GM18909 (cell line): Measurements from ENCODE around the gene NR3C1.

Experiments
- ATAC-seq: cut with Tn5 transposase; IDR thresholded peaks from one replicate; pipeline ENCODE4 v1.9.1; 2021; ENCODE audit warnings: mild to moderate bottlenecking; ENCODE audit not compliant: unreplicated experiment, poor library complexity

The NR3C1 gene

DNA sequence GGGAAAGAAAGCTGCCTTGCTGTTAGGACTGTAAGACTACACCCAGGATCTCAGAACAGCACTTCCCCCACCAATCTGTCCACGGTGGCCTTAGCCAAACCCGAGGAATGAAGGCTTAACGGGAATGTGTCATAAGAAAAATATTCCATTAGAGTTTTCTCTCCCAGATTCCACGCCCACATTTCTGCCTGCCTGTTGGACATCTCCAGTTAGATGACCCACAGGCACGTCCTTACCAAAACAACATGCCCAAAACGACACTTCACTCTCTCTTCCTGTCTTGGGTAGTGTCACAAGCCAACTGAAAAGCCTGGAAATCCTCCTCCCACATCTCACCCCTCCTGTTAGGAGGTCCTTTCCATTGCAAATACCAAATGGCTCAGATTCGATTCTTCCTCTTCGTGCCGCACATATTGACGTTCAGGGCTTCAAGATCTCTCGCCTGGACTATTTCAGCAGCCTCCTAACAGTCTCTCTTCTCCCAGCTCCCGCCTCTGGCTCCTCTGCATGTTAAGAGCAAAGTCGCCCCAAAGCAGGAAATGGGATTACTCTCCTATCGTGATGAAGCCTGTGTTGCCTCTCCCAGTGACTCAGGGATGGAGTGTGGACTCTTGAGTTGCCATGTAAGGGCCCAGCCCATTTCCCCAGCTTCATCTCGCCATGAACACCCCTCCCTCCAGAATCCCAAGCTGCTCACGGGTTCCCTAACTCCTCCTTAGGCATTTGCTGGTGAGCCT lies 159.3 kb downstream of the NR3C1 start:
- no peak for ATAC-seq

- no peak for ATAC-seq
These were observed 160.4 kb downstream of the NR3C1 start for GRCh38 chr5:143243103-143243502.

DNA sequence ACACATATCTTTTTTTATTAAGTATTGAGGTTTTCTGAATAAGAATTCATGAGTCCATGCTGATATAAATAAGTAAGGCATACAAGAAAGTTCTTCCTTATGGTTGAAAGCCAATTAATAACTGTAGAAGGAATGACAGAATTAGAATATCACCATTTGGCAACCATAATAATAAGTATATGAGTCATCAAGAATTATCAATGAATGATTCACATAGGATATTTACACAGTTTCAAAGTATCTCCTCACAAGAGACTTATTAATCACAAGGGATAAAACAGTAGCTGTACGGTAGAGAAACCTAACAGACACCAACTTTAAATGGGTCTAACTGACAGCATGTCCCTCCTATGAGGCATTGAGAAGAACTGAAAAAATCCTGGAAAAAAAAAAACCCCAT lies 161.6 kb downstream of the NR3C1 start:
- ATAC-seq = no peak

- ATAC-seq = no peak
These were observed 163.5 kb downstream of the NR3C1 start for GRCh38 chr5:143239882-143240518.

DNA sequence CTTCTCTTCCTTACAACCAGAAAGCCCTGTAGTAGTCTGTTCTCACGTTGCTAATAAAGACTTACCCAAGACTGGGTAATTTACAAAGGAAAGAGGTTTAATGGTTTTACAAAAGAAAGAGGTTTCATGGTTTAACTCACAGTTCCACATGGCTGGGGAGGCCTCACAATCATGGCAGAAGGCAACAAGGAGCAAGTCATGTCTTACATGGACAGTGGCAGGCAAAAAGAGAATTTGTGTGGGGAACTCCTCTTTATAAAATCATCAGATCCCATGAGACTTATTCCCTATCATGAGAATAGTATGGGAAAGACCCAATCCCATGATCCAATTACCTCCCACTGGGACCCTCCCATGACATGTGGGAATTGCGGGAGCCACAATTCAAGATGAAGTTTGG lies 164.9 kb downstream of the NR3C1 start:
- no peak for ATAC-seq

DNA sequence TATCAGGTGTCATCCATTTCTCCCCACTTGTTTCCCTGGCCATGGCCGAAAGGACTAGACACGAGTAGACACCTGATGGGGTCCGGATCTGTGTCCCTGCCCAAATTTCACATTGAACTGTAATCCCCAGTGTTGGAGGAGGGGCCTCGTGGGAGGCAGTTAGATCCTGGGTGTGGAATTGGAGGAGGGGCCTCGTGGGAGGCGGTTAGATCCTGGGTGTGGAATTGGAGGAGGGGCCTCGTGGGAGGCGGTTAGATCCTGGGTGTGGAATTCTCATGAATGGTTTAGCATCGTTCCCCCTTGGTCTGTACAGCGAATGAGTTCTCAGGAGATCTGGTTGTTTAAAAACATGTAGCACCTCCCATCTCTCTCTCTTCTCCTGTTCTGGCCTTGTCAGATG lies 165.8 kb downstream of the NR3C1 start:
- no peak for ATAC-seq

DNA sequence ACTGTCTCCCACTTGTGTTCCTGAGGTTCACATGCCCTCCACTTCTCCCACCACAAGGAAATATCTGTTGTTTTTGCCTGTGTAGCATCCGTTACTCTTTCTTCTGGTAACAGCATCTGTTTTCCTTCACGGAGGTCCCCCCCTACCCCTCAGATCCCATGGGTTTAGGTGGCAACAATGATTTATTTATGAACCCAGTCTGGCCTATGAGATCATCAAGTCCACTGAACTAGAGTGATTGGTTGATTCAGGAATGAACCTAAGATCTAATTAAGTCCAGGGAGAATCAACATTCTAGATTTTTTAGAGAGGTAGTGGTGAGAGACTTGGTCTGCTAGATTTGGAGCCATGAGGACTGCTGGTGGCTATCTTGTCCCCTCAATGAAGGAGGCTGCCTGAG lies 166.8 kb downstream of the NR3C1 start:
- no peak for ATAC-seq

DNA sequence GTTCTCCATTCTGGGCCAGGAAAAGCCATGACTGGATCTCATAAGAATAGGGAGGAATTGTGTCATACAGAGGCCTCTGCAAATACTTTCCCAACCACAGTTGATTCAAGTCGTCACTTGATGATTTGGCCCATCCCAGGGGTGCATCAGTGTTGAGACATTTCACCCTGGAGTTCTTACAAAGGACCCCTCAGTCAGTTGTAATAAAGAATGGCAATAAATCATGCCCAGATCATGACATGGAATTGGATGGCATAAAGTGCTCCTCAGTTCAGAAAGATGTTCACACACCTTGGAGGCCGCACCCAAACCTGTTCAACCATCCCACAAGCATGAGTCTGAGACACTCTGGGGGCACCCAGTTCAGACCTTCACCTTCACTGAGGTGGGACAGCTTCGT lies 168.1 kb downstream of the NR3C1 start:
- ATAC-seq = no peak

DNA sequence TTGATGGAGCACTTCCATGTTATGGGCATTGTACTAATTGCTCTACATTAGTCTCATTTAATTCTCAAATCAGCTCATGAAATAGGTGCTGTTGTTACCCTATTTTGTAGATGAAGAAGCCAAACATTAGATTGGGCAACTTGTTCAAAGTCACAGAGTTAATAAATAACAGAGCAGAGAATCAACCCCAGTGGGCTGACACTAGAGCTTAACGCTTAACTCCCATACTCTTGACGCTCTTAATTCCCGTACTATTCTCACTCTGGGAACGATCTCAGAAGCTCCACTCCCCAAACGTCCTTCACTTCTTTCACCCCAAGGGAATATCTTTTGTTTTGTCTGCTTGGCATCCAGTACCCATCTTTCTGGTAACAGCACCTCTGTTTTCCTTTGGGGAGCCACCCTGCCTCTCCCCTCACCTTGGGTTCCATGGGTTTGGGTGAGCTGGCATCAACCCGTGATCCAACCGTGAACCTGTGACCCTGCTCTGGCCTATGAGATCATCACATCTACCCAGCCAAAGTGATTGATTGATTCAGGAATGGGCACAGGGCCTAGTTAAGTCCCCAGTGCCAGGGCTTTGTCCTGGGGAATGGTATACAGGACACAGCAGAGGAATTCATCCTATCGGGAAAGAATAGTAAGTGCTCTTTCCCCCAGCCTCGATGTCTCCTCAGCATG lies 169.2 kb downstream of the NR3C1 start:
- ATAC-seq = no peak

DNA sequence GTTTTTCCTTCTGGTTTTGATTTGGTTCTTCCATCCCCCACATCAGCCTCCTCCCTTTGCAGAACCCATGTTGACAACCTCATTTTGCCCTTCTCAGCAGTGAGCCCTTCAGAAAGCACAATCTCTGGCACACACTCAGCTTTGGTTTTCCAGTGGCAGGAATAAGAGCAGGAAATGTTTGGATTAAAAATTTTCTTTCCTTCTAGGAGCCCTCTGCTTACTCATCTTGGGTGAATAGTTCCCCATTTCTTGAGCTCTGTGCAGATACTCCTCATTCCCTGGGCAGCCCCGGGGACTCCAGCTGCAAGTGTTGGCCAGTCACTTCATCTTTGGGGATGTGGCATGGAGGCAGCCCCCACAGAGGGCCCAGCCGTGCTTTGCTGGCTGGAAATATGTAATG lies 170.5 kb downstream of the NR3C1 start:
- ATAC-seq = no peak

DNA sequence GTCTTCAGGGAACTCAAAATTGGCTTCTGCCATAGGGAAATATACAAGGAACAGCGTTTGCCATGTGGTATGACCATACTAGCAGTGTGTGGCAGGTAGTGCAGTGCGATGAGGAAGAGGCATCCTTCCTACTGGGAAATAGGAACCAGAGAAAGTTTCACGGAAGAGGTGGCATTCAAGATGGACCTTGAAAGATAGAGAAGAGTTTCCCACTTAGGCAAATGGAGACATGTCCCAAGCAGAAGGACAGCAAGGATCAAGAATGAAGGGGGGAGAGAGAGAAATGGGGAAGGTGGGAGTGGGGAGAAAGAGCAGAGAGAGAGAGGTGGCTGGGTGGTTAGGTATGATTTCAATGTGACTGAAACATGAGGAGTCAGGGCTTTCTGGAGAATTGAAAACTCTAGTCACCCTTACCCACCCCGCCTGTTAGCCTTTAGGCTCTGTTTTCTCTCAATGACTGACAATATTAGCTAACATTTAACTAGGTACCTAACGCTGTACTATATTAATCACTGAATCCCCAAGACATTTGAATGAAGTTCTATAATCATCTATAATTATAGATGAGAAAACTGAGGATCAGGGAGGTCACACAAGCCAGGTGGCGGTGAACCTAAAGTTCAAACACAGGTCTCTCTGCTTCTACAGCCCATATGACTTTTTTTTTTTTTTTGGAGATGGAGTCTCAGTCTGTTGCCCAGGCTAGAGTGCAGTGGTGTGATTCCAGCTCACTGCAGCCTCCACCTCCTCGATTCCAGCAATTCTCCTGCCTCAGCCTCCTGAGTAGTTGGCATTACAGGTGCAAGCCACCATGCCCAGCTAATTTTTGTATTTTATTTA lies 171.3 kb downstream of the NR3C1 start:
- peak; percentile 44 for ATAC-seq

GRCh38 chr5:143231416-143231815 lies 172.1 kb downstream of the NR3C1 start:
- ATAC-seq = no peak

DNA sequence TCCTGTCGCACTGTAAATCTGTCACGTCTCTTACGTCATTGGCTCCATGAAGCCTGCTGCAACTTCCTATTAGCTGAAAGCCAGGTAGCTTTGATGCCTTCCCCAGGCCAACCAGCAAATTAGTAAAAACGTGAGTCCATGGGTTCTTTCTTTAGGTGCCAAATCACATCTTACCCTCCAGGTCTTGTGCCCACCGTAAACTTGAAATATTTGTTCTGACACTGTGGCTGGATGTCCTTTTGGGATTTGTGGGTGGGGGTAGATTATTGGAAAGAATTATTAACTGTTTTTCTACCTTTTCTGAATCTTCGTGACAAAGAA lies 172.8 kb downstream of the NR3C1 start:
- ATAC-seq = peak; percentile 4

GRCh38 chr5:143229896-143230675 lies 173.4 kb downstream of the NR3C1 start:
- peak; percentile 84 for ATAC-seq

DNA sequence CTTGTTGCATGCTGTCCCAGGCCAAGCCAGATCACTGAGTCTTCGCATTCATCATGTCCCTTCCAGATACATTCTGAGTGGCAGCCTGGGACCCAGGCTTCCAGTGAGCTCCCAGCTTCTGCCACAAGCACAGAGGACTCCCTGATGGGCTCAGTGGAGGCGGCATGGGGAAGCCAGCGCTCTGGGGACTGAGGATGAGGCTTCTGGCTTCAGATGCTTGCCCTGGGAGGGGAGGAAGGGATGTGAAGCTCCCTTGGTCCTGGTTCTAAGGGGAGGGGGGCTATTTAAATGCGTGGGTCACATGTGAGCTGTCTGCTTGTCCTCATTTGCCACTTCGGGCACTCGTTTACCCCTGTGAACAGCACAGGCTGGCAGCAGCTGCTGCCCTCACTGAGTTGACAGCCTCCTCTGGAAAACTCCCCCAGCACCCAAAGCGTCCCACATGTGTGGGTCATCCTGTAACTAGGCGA lies 174.0 kb downstream of the NR3C1 start:
- peak; percentile 42 for ATAC-seq

DNA sequence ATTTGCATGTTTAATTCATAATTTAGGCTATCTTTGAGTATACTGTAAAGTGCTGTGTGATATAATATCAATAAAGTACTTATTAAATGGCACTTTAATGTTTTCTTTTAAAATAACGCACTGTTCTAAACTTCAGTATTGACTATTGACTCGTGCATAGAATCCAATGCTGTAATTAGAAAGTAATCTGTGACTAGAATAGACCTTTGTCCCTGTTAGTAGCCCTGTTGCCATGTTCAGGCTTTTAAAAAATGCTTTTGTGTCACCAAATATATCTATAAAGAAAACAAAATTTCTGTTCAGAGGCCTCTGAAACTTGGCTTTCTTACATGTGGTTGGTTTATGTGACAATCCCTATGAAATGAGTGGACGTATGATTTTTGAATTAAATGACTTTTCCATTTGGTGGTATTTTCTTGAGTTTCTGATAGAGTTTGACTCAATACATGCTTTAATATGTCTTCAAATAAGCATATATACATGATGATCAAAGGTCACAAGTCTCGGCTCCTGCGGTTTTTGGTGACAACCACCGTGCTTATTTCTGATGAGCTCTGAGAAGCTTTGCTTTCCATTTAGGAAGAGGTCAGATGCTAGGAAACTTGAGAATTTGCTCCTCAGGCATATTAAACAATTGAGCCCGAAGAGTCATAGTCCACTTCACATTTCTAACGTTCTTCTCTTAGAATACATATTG lies 174.7 kb downstream of the NR3C1 start:
- ATAC-seq = no peak
